HG03565 (cell line): ENCODE data around the gene HSPB7.
"Not testable (repeated sequence)": the region's sequence is repeated elsewhere in the genome, so short reads cannot be mapped to it uniquely, and the experiment has no call there.

ENCODE experiments used
- ATAC-seq: cut with Tn5 transposase; IDR thresholded peaks from one replicate; pipeline ENCODE4 v1.9.1; 2021; ENCODE audit warnings: mild to moderate bottlenecking, moderate library complexity; ENCODE audit not compliant: unreplicated experiment

Gene HSPB7

GRCh38 chr1:16017461-16018303 is at the start of gene HSPB7:
TSS of gene HSPB7 (minus strand) at chr1:16018043. CDS start at chr1:16017963, 80 bp downstream.
- no peak for ATAC-seq

- ATAC-seq: no peak
Observed at GRCh38 chr1:16067127-16067768, 49.4 kb upstream of the HSPB7 start.

- no peak for ATAC-seq
Observed at GRCh38 chr1:16066245-16066644, 48.4 kb upstream of the HSPB7 start.

GRCh38 chr1:16065269-16065576 is 47.4 kb upstream of the HSPB7 start:
- no peak for ATAC-seq

- no peak for ATAC-seq
Observed at GRCh38 chr1:16064536-16065268, 46.9 kb upstream of the HSPB7 start.

- ATAC-seq: no peak
Observed at GRCh38 chr1:16063921-16064320, 46.1 kb upstream of the HSPB7 start.

GRCh38 chr1:16063226-16063829 is 45.5 kb upstream of the HSPB7 start:
- ATAC-seq: no peak

- not testable (repeated sequence) for ATAC-seq
Observed at GRCh38 chr1:16062687-16063075, 44.8 kb upstream of the HSPB7 start.

- not testable (repeated sequence) for ATAC-seq
Observed at GRCh38 chr1:16061989-16062686, 44.3 kb upstream of the HSPB7 start.

GRCh38 chr1:16061266-16061665 is 43.4 kb upstream of the HSPB7 start:
- no peak for ATAC-seq

- not testable (repeated sequence) for ATAC-seq
Observed at GRCh38 chr1:16058394-16059120, 40.7 kb upstream of the HSPB7 start.

- ATAC-seq: not testable (repeated sequence)
Observed at GRCh38 chr1:16057314-16057915, 39.6 kb upstream of the HSPB7 start.

- not testable (repeated sequence) for ATAC-seq
Observed at GRCh38 chr1:16056521-16056912, 38.7 kb upstream of the HSPB7 start.

GRCh38 chr1:16055613-16056520 is 38.0 kb upstream of the HSPB7 start:
- no peak for ATAC-seq

GRCh38 chr1:16054598-16055540 is 37.0 kb upstream of the HSPB7 start:
- no peak for ATAC-seq

GRCh38 chr1:16053781-16054502 is 36.1 kb upstream of the HSPB7 start:
- no peak for ATAC-seq

- not testable (repeated sequence) for ATAC-seq
Observed at GRCh38 chr1:16051949-16052348, 34.1 kb upstream of the HSPB7 start.
